Liver (tissue), 3 donors: ENCODE results near the gene TIGD7.

ENCODE experiments used
- EGR1 ChIP-seq, 2 donors: IDR thresholded peaks; 2 replicates each; pipeline ENCODE4 v1.6.1; 2016 to 2018; ENCODE audit warnings: antibody characterized with exemption in 2 of 2, low read depth in 2 of 2
- FOXA1 ChIP-seq: IDR thresholded peaks from 2 replicates; pipeline ENCODE4 v1.6.1; 2016; ENCODE audit warnings: antibody characterized with exemption
- HNF4G ChIP-seq: IDR thresholded peaks from 2 replicates; pipeline ENCODE4 v1.6.1; 2016; ENCODE audit warnings: antibody characterized with exemption
- YY1 ChIP-seq: IDR thresholded peaks from 2 replicates; pipeline ENCODE4 v1.6.1; 2016; ENCODE audit warnings: antibody characterized with exemption, mild to moderate bottlenecking
- TF ChIP-seq, protein P1 (sequence below): fragments of 150-350 bp; IDR thresholded peaks from 2 replicates; pipeline ENCODE4 v1.5.1; 2017; ENCODE audit warnings: improper control_type of control experiment, low read depth, low read length; ENCODE audit not compliant: missing input control
- TF ChIP-seq, protein P2 (sequence below): IDR thresholded peaks from 2 replicates; pipeline ENCODE4 v1.6.1; 2016; ENCODE audit warnings: antibody characterized with exemption
- TF ChIP-seq, protein P3 (sequence below): IDR thresholded peaks from 2 replicates; pipeline ENCODE4 v1.6.1; 2016; ENCODE audit warnings: antibody characterized with exemption
- TF ChIP-seq, protein P4 (sequence below): IDR thresholded peaks from 2 replicates; pipeline ENCODE4 v1.6.1; 2016; ENCODE audit warnings: antibody characterized with exemption, mild to moderate bottlenecking
- donor health status: healthy.
- donor health status: healthy.

DNA sequence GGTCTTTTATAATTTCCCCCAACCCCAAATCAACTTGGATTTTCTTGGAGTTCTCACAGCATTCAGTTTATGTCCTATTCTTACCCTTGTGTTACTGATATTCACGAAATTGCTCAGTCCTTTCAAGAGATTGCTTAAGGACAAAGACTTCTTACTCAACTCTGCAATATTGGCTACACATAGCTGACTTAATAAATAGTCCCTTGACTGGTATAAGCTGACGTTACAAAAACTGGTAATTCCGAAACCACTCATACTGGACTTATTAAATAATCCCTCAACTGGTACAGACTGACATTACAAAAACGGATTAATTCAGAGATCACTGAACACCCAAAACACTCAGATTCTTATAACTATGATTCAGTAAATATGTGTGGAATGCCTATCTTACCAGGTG is 860 bp downstream of the TIGD7 start:
- TF ChIP-seq, protein P1, sequence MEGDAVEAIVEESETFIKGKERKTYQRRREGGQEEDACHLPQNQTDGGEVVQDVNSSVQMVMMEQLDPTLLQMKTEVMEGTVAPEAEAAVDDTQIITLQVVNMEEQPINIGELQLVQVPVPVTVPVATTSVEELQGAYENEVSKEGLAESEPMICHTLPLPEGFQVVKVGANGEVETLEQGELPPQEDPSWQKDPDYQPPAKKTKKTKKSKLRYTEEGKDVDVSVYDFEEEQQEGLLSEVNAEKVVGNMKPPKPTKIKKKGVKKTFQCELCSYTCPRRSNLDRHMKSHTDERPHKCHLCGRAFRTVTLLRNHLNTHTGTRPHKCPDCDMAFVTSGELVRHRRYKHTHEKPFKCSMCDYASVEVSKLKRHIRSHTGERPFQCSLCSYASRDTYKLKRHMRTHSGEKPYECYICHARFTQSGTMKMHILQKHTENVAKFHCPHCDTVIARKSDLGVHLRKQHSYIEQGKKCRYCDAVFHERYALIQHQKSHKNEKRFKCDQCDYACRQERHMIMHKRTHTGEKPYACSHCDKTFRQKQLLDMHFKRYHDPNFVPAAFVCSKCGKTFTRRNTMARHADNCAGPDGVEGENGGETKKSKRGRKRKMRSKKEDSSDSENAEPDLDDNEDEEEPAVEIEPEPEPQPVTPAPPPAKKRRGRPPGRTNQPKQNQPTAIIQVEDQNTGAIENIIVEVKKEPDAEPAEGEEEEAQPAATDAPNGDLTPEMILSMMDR, result no peak
- TF ChIP-seq, protein P2, sequence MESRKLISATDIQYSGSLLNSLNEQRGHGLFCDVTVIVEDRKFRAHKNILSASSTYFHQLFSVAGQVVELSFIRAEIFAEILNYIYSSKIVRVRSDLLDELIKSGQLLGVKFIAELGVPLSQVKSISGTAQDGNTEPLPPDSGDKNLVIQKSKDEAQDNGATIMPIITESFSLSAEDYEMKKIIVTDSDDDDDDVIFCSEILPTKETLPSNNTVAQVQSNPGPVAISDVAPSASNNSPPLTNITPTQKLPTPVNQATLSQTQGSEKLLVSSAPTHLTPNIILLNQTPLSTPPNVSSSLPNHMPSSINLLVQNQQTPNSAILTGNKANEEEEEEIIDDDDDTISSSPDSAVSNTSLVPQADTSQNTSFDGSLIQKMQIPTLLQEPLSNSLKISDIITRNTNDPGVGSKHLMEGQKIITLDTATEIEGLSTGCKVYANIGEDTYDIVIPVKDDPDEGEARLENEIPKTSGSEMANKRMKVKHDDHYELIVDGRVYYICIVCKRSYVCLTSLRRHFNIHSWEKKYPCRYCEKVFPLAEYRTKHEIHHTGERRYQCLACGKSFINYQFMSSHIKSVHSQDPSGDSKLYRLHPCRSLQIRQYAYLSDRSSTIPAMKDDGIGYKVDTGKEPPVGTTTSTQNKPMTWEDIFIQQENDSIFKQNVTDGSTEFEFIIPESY, result no peak
- TF ChIP-seq FOXA1, result no peak
- TF ChIP-seq HNF4G, result no peak
- TF ChIP-seq, protein P3, sequence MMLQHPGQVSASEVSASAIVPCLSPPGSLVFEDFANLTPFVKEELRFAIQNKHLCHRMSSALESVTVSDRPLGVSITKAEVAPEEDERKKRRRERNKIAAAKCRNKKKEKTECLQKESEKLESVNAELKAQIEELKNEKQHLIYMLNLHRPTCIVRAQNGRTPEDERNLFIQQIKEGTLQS, result no peak
- no peak for TF ChIP-seq EGR1 (IDR thresholded peaks at IDR 0.05; ENCODE audit: low read depth in 2 of 2)
- TF ChIP-seq, protein P4, sequence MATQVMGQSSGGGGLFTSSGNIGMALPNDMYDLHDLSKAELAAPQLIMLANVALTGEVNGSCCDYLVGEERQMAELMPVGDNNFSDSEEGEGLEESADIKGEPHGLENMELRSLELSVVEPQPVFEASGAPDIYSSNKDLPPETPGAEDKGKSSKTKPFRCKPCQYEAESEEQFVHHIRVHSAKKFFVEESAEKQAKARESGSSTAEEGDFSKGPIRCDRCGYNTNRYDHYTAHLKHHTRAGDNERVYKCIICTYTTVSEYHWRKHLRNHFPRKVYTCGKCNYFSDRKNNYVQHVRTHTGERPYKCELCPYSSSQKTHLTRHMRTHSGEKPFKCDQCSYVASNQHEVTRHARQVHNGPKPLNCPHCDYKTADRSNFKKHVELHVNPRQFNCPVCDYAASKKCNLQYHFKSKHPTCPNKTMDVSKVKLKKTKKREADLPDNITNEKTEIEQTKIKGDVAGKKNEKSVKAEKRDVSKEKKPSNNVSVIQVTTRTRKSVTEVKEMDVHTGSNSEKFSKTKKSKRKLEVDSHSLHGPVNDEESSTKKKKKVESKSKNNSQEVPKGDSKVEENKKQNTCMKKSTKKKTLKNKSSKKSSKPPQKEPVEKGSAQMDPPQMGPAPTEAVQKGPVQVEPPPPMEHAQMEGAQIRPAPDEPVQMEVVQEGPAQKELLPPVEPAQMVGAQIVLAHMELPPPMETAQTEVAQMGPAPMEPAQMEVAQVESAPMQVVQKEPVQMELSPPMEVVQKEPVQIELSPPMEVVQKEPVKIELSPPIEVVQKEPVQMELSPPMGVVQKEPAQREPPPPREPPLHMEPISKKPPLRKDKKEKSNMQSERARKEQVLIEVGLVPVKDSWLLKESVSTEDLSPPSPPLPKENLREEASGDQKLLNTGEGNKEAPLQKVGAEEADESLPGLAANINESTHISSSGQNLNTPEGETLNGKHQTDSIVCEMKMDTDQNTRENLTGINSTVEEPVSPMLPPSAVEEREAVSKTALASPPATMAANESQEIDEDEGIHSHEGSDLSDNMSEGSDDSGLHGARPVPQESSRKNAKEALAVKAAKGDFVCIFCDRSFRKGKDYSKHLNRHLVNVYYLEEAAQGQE, result no peak
- no peak for TF ChIP-seq YY1
